Neural cell (in vitro differentiated cells): ENCODE measurements around the gene ZBTB24. TPM values are rescaled to one million over a fixed set of nuclear protein-coding genes. Genes with fewer than 3 reads are reported as not detected.

Experiments used
- H2AFZ ChIP-seq: fragments of 200-600, 300-800 bp; sonication (generic), shearing (Covaris generic); 2 replicates; pipeline ENCODE4 v1.6.0; 2014; ENCODE audit warnings: low read depth, mild to moderate bottlenecking, antibody characterized with exemption, low read length, moderate library complexity
- H3F3A ChIP-seq: fragments of 200-600 bp; shearing (Covaris generic); 2 replicates; pipeline ENCODE4 v1.6.1; 2016; ENCODE audit warnings: mild to moderate bottlenecking, moderate library complexity, mixed read lengths, antibody characterized with exemption, low read length; ENCODE audit not compliant: insufficient read depth, poor library complexity, severe bottlenecking
- H3K27ac ChIP-seq: fragments of 200-600, 300-800 bp; sonication (generic), shearing (Covaris generic); 2 replicates; pipeline ENCODE4 v1.5.1; 2014; ENCODE audit warnings: mild to moderate bottlenecking, low read length, moderate library complexity
- H3K27me3 ChIP-seq: fragments of 300-800, 200-600 bp; sonication (generic), shearing (Covaris generic); 2 replicates; pipeline ENCODE4 v1.6.0; 2014; ENCODE audit warnings: mild to moderate bottlenecking, low read depth, low read length, moderate library complexity; ENCODE audit not compliant: insufficient read depth
- H3K36me3 ChIP-seq: fragments of 300-800, 200-600 bp; sonication (generic), shearing (Covaris generic); 2 replicates; pipeline ENCODE4 v1.5.1; 2014; ENCODE audit warnings: mild to moderate bottlenecking, antibody characterized with exemption, low read length, moderate library complexity; ENCODE audit not compliant: insufficient read depth
- H3K4me2 ChIP-seq: fragments of 300-800, 200-600 bp; sonication (generic), shearing (Covaris generic); 2 replicates; pipeline ENCODE4 v1.6.0; 2014; ENCODE audit warnings: mild to moderate bottlenecking, low read length
- H3K4me3 ChIP-seq: fragments of 300-800, 200-600 bp; sonication (generic), shearing (Covaris generic); 2 replicates; pipeline ENCODE4 v1.5.1; 2014; ENCODE audit warnings: mild to moderate bottlenecking, low read length, moderate library complexity
- H3K79me2 ChIP-seq: fragments of 200-600 bp; shearing (Covaris generic); replicated peaks from 2 replicates; pipeline ENCODE4 v1.6.0; 2014; ENCODE audit warnings: mild to moderate bottlenecking, low read length, moderate library complexity; ENCODE audit not compliant: insufficient read depth
- H3K9ac ChIP-seq: fragments of 300-800, 200-600 bp; sonication (generic), shearing (Covaris generic); 2 replicates; pipeline ENCODE4 v1.6.1; 2016; ENCODE audit warnings: mild to moderate bottlenecking, low read length, mixed read lengths
- H3K9me2 ChIP-seq: fragments of 200-600 bp; shearing (Covaris generic); 2 replicates; pipeline ENCODE4 v1.6.1; 2016; ENCODE audit warnings: mild to moderate bottlenecking, low read length, mixed read lengths; ENCODE audit not compliant: insufficient read depth
- H3K9me3 ChIP-seq: fragments of 200-600, 300-800 bp; sonication (generic), shearing (Covaris generic); 2 replicates; pipeline ENCODE4 v1.6.1; 2016; ENCODE audit warnings: mild to moderate bottlenecking, mixed run types, low read length, moderate library complexity, mixed read lengths
- H4K20me1 ChIP-seq: fragments of 200-600 bp; shearing (Covaris generic); 2 replicates; pipeline ENCODE4 v1.6.1; 2016; ENCODE audit warnings: mild to moderate bottlenecking, mixed run types; ENCODE audit not compliant: insufficient read depth
- EP300 ChIP-seq: fragments of 450-650 bp; conservative IDR thresholded peaks from 2 replicates; pipeline ENCODE4 v1.6.1; 2014; ENCODE audit warnings: antibody characterized with exemption, mild to moderate bottlenecking, moderate library complexity; ENCODE audit not compliant: poor library complexity, severe bottlenecking
- EZH2 ChIP-seq: fragments of 200-600, 300-800 bp; shearing (Covaris generic), sonication (generic); IDR thresholded peaks from 2 replicates; pipeline ENCODE4 v1.6.1; 2014; ENCODE audit warnings: antibody characterized with exemption, low read length, borderline replicate concordance, mild to moderate bottlenecking; ENCODE audit not compliant: insufficient read depth, poor library complexity, severe bottlenecking
- MXI1 ChIP-seq: fragments of 450-650 bp; conservative IDR thresholded peaks from 2 replicates; pipeline ENCODE4 v1.6.1; 2014; ENCODE audit warnings: antibody characterized with exemption, mild to moderate bottlenecking; ENCODE audit not compliant: poor library complexity, severe bottlenecking
- POLR2AphosphoS5 ChIP-seq: IDR thresholded peaks from 2 replicates; pipeline ENCODE4 v1.6.1; 2012
- RAD21 ChIP-seq: fragments of 450-650 bp; conservative IDR thresholded peaks from 2 replicates; pipeline ENCODE4 v1.6.1; 2014; ENCODE audit warnings: antibody characterized with exemption, mild to moderate bottlenecking, moderate library complexity
- SMC3 ChIP-seq: fragments of 450-650 bp; conservative IDR thresholded peaks from 2 replicates; pipeline ENCODE4 v1.6.1; 2014; ENCODE audit warnings: antibody characterized with exemption, mild to moderate bottlenecking, moderate library complexity; ENCODE audit not compliant: poor library complexity
- TAF1 ChIP-seq: IDR thresholded peaks from 2 replicates; pipeline ENCODE4 v1.6.1; 2012; ENCODE audit warnings: low read depth
- polyA plus RNA-seq: library from polyadenylated mRNA; depleted of rRNA; stranded (reverse); fragments of >200 nt; gene quantifications from 2 replicates; pipeline ENCODE4 v1.2.3, GENCODE V29; 2014
- TF ChIP-seq, protein P1 (sequence below): fragments of 450-650 bp; IDR thresholded peaks from 2 replicates; pipeline ENCODE4 v1.5.1; 2014; ENCODE audit warnings: antibody characterized with exemption, mild to moderate bottlenecking, moderate library complexity; ENCODE audit not compliant: poor library complexity, severe bottlenecking
- TF ChIP-seq, protein P2 (sequence below): IDR thresholded peaks from 2 replicates; pipeline ENCODE4 v1.6.1; 2012; ENCODE audit warnings: borderline replicate concordance

ZBTB24 gene
- polyA plus RNA-seq, 1 donor from 2014 or later, result 6.0 TPM

DNA sequence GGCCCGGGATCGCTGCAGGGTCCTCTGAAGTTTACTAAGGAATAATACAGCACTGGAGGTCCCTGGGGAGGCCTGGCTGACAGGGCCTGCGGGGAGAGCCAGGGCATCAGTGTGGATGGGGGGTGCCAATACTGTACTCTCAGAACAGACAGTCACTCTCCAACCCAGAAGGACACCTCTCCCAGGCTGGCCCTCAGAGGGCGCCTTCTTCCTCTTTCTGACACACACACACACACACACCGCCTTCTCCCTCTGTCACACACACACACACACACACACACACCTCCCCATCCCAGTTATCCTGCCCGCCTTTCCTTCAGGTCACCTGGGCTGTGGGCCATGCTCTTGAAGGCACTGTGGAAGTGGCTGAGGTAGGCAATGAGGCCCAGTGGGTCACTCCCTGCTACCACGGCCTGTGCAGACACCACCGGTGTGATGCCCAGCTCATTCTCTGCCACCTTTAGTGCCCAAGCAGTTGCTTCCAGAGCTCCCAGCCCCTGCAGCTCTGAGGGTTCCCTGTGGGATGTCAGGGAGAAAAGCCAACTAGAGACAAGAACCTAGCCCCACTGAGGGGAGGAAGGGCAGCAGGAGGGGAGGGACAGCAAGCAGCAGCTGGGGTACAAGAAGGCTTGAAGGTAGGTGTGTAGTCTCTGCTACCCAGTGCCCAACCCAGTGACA, 35.0 kb downstream of the ZBTB24 start:
- Histone ChIP-seq H3K9ac (no peak overlapping the region), H2AFZ (no peak overlapping the region), H4K20me1 (no peaks in the 10 kb centered on the region), H3K4me2 (no peak overlapping the region), H3K27me3 (no peaks in the 10 kb centered on the region), H3F3A (no peaks in the 10 kb centered on the region), H3K9me3 (no peaks in the 10 kb centered on the region), H3K79me2 (no peaks in the 10 kb centered on the region), H3K27ac (no peak overlapping the region), H3K9me2 (no peaks in the 10 kb centered on the region), H3K36me3 (peaks cover 5% of the 10 kb centered on the region), H3K4me3 (no peak overlapping the region)
- TF ChIP-seq RAD21 (no peak), POLR2AphosphoS5 (no peak), EZH2 (no peak), TAF1 (no peak), SMC3 (no peak), MXI1 (no peak), EP300 (no peak)
- TF ChIP-seq, protein P1, sequence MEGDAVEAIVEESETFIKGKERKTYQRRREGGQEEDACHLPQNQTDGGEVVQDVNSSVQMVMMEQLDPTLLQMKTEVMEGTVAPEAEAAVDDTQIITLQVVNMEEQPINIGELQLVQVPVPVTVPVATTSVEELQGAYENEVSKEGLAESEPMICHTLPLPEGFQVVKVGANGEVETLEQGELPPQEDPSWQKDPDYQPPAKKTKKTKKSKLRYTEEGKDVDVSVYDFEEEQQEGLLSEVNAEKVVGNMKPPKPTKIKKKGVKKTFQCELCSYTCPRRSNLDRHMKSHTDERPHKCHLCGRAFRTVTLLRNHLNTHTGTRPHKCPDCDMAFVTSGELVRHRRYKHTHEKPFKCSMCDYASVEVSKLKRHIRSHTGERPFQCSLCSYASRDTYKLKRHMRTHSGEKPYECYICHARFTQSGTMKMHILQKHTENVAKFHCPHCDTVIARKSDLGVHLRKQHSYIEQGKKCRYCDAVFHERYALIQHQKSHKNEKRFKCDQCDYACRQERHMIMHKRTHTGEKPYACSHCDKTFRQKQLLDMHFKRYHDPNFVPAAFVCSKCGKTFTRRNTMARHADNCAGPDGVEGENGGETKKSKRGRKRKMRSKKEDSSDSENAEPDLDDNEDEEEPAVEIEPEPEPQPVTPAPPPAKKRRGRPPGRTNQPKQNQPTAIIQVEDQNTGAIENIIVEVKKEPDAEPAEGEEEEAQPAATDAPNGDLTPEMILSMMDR, result no peak
- TF ChIP-seq, protein P2, sequence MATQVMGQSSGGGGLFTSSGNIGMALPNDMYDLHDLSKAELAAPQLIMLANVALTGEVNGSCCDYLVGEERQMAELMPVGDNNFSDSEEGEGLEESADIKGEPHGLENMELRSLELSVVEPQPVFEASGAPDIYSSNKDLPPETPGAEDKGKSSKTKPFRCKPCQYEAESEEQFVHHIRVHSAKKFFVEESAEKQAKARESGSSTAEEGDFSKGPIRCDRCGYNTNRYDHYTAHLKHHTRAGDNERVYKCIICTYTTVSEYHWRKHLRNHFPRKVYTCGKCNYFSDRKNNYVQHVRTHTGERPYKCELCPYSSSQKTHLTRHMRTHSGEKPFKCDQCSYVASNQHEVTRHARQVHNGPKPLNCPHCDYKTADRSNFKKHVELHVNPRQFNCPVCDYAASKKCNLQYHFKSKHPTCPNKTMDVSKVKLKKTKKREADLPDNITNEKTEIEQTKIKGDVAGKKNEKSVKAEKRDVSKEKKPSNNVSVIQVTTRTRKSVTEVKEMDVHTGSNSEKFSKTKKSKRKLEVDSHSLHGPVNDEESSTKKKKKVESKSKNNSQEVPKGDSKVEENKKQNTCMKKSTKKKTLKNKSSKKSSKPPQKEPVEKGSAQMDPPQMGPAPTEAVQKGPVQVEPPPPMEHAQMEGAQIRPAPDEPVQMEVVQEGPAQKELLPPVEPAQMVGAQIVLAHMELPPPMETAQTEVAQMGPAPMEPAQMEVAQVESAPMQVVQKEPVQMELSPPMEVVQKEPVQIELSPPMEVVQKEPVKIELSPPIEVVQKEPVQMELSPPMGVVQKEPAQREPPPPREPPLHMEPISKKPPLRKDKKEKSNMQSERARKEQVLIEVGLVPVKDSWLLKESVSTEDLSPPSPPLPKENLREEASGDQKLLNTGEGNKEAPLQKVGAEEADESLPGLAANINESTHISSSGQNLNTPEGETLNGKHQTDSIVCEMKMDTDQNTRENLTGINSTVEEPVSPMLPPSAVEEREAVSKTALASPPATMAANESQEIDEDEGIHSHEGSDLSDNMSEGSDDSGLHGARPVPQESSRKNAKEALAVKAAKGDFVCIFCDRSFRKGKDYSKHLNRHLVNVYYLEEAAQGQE, result no peak

DNA sequence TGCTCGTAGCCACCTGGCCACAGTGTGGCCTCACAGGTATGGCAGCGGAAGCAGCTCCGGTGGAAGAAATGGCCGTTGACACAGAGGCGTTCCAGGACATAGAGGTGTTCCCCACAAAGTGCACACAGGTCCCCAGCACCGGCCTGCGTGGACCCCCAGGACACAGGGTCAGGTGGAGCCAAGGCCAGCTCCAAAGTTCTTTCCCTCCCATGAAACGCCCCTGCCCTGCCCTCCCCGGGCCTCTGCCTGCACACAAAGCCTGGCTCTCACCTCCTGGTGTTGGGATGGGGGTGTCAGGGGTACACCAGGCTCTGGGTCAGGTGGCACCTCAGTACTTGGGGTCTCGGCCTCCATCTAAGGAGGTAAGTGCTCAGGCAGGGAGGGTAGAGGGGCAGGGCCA, 35.9 kb downstream of the ZBTB24 start:
- Histone ChIP-seq H3K36me3 (peaks cover 5% of the 10 kb centered on the region), H3K9me2 (no peaks in the 10 kb centered on the region), H3K9ac (no peak overlapping the region), H3K27ac (no peak overlapping the region), H3K27me3 (no peaks in the 10 kb centered on the region), H3K9me3 (no peaks in the 10 kb centered on the region), H4K20me1 (no peaks in the 10 kb centered on the region), H3K4me3 (no peak overlapping the region), H2AFZ (no peak overlapping the region), H3K79me2 (no peaks in the 10 kb centered on the region), H3F3A (no peaks in the 10 kb centered on the region), H3K4me2 (no peak overlapping the region)
- TF ChIP-seq POLR2AphosphoS5 (no peak), SMC3 (no peak), RAD21 (no peak), TAF1 (no peak), MXI1 (no peak), EP300 (no peak), EZH2 (no peak)
- TF ChIP-seq, protein P2, result no peak
- TF ChIP-seq, protein P1, result no peak
